Measurements from ENCODE around the gene HIP1.

The HIP1 gene

DNA sequence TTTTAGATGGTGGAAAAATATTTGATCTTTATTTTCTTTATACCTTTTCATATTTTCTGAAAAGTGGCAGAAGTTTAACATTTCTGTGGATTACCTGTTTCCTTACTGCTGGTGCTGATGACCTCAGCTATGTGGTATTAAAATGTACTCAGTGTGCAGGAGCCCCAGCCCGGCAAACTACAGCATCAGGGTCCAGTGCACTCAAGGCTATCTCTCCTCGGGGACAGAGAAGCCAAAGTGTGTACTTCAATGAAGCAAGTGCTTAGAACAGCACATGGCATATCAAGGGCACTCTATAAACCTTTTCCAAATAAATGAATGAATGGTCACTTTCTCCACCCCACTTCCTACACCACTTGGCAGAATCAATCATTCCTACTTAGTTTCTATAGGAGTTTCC lies 111.8 kb downstream of the HIP1 start:
- no peak for DNase-seq (ENCODE audit: low read depth)
- H3K4me3 ChIP-seq (ENCODE audit: low read depth, low read length), result no peak overlapping the region
- TF ChIP-seq, protein P1, sequence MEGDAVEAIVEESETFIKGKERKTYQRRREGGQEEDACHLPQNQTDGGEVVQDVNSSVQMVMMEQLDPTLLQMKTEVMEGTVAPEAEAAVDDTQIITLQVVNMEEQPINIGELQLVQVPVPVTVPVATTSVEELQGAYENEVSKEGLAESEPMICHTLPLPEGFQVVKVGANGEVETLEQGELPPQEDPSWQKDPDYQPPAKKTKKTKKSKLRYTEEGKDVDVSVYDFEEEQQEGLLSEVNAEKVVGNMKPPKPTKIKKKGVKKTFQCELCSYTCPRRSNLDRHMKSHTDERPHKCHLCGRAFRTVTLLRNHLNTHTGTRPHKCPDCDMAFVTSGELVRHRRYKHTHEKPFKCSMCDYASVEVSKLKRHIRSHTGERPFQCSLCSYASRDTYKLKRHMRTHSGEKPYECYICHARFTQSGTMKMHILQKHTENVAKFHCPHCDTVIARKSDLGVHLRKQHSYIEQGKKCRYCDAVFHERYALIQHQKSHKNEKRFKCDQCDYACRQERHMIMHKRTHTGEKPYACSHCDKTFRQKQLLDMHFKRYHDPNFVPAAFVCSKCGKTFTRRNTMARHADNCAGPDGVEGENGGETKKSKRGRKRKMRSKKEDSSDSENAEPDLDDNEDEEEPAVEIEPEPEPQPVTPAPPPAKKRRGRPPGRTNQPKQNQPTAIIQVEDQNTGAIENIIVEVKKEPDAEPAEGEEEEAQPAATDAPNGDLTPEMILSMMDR (IDR thresholded peaks at IDR 0.05; ENCODE audit: insufficient read depth, low read depth, low read length, missing control alignments), result no peak

DNA sequence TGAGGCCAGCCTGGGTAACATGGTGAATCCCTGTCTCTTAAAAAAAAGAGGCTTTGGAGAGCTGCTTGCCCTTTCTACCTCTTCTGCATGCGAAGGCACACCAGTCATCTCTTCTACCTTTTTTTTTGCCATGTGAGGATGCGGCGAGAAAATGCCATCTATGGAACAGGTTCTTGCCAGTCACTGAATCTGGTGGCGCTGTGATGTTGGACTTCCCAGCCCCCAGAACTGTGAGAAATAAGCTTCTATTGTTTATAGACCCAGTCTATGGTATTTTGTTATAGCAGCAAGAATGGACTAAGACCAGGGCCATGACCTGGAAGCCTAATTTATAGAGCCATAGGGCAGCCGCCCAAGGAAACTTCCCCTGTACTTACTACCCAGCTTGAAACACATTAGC lies 112.9 kb downstream of the HIP1 start:
- no peak overlapping the region for H3K4me3 ChIP-seq (ENCODE audit: low read depth, low read length)
- DNase-seq (ENCODE audit: low read depth), result no peak
- TF ChIP-seq, protein P1 (IDR thresholded peaks at IDR 0.05; ENCODE audit: insufficient read depth, low read depth, low read length, missing control alignments), result no peak

DNA sequence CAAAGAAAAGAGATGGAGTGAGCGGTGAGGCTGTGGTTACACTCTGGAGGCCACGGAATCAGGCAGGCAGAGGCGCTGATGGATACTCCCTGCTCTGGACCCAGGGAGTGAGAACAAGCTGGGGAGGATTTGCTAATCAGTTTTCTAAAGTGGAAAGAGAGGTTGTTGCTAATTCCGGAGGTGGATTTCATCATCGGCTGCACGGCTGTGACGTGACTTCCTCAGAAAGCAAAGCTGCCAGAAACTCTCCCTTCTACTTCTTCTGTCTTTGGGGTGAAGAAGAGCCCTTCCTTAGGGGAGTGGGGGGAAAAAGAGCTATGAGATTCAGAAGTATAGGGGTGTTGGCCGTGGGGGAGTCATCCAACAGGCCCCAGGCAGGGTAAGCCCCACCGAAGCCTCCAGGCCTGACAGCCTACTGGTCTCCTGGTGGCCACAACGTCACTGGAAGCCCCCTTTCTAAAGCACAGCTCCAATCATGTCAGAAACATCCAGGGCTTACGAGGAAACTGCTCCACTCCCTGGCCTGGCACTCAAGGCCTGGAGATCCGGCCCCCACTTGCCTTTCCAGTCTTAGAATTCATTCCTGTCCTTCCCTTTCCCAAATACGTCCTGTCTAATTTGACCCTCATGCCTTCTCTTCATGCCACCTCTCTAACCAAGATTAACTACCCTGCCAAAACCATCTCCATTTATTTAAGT lies 114.5 kb downstream of the HIP1 start:
- DNase-seq (ENCODE audit: low read depth), result no peak
- TF ChIP-seq, protein P1 (IDR thresholded peaks at IDR 0.05; ENCODE audit: insufficient read depth, low read depth, low read length, missing control alignments), result no peak
- no peak overlapping the region for H3K4me3 ChIP-seq (ENCODE audit: low read depth, low read length)

DNA sequence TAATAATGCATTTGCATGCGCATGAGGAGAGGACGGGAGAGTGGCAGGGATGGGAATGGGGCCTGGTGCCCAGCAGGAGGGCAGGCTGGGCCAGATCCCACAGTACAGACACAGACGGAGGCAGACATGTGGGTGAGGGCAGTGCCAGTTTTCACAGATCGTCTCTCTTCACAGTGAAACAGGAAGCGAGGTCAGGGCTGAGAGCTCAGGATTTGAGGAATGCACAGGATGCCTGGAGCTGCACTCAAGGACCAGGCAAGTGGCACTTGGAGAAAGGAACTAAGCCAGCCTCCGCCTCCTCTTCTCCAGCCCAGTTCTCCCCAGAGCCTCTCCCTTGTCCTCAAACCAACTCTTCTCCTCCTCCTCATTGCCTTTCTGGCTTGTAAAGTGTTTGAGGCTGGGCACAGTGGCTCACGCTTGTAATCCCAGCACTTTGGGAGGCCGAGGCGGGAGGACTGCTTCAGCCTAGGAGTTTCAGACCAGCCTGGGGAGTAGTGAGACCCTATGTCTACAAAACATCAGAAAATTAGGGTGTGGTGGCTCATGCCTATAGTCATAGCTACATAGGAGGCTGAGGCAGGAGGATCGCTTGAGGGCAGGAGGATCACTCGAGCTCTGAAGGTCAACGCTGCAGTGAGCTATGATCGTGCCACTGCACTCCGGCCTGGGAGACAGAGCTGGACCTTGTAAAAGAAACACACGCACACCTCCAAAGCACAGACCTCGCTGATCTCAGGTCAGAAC lies 115.2 kb downstream of the HIP1 start:
- no peak overlapping the region for H3K4me3 ChIP-seq (ENCODE audit: low read depth, low read length)
- no peak for DNase-seq (ENCODE audit: low read depth)
- TF ChIP-seq, protein P1 (IDR thresholded peaks at IDR 0.05; ENCODE audit: insufficient read depth, low read depth, low read length, missing control alignments), result no peak

DNA sequence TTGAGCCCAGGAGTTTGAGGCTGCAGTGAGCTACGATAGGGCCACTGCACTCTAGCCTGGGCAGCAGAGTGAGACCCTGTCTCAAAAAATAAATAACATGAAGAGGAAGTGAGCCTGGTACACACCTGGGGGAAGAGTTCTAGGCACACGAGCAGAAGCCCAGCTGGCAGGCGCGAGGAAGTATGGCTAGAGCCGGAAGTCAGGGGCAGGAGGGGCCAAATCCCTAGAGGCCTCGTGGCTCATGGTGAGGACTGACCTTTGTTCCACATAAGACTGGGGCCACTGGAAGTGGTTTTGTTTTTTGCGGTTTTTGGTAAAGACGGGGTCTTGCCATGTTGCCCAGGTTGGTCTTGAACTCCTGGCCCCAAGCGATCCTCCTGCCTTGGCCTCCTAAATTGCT lies 117.6 kb downstream of the HIP1 start:
- H3K4me3 ChIP-seq (ENCODE audit: low read depth, low read length), result no peak overlapping the region
- TF ChIP-seq, protein P1 (IDR thresholded peaks at IDR 0.05; ENCODE audit: insufficient read depth, low read depth, low read length, missing control alignments), result no peak
- peak; percentile 65 for DNase-seq (ENCODE audit: low read depth)

DNA sequence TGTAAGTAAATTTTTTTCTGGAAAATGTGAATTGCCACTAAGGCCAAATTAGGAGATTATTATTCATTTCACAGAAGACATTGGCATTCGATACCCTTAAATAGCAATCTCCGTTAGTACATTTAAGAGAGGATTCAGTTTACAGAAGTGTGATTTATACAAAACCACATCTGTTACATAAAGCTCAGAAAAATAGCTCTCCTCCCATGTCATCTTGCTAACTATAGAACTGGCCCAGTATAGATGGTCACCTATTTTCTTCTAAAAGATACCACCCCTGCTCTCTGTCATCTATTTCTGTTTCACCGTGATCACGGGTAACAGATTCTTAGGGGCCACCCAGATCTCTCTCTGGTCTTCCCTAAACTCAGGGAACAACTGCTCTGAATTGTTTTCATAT lies 119.1 kb downstream of the HIP1 start:
- TF ChIP-seq, protein P1 (IDR thresholded peaks at IDR 0.05; ENCODE audit: insufficient read depth, low read depth, low read length, missing control alignments), result no peak
- no peak overlapping the region for H3K4me3 ChIP-seq (ENCODE audit: low read depth, low read length)
- no peak for DNase-seq (ENCODE audit: low read depth)
